H1 (cell line): ENCODE measurements around the gene FAM170B. TPM values are rescaled to one million over a fixed set of nuclear protein-coding genes. Genes with fewer than 3 reads are reported as not detected.

ENCODE experiments used
- BCL11A ChIP-seq, 2 experiments: IDR thresholded peaks; one replicate each; pipeline ENCODE4 v1.6.1; 2011; ENCODE audit warnings: low read depth in 2 of 2, low read length in 2 of 2, mild to moderate bottlenecking in 2 of 2
- CHD2 ChIP-seq: IDR thresholded peaks from 2 replicates; pipeline ENCODE4 v1.6.1; 2012; ENCODE audit warnings: low read length, improper control_type of control experiment
- E2F6 ChIP-seq: IDR thresholded peaks from 2 replicates; pipeline ENCODE4 v1.6.1; 2012; ENCODE audit warnings: inconsistent platforms
- EP300 ChIP-seq, 2 experiments: IDR thresholded peaks; 1 replicate in 1 of 2; 2 replicates in 1 of 2; pipeline ENCODE4 v1.6.1; 2011 to 2012; ENCODE audit warnings: low read depth in 2 of 2, low read length in 2 of 2, mild to moderate bottlenecking in 2 of 2, borderline replicate concordance in 1 of 2, inconsistent platforms in 1 of 2, moderate library complexity in 1 of 2
- KDM5A ChIP-seq: fragments of 200-600 bp; IDR thresholded peaks from 2 replicates; pipeline ENCODE4 v1.7.1; 2012; ENCODE audit warnings: mild to moderate bottlenecking, low read length, inconsistent platforms, mixed read lengths
- PHF8 ChIP-seq: fragments of 200-600 bp; sonication (generic); conservative IDR thresholded peaks from 2 replicates; pipeline ENCODE4 v1.7.1; 2012; ENCODE audit warnings: low read depth, mild to moderate bottlenecking, inconsistent platforms, low read length, moderate library complexity
- RFX5 ChIP-seq: IDR thresholded peaks from 2 replicates; pipeline ENCODE4 v1.6.1; 2011; ENCODE audit warnings: low read depth, low read length, improper control_type of control experiment, borderline replicate concordance
- SIN3A ChIP-seq, 2 experiments: IDR thresholded peaks in 1 of 2; conservative IDR thresholded peaks in 1 of 2; 2 replicates each; pipeline ENCODE4 v1.6.1; 2011 to 2012; ENCODE audit warnings: low read length in 2 of 2, improper control_type of control experiment in 1 of 2, low read depth in 1 of 2, mild to moderate bottlenecking in 1 of 2
- TBP ChIP-seq: IDR thresholded peaks from 2 replicates; pipeline ENCODE4 v1.6.1; 2011; ENCODE audit warnings: low read depth, low read length, improper control_type of control experiment
- TEAD4 ChIP-seq: IDR thresholded peaks from 2 replicates; pipeline ENCODE4 v1.6.1; 2012; ENCODE audit warnings: low read depth, low read length, inconsistent platforms, mixed read lengths
- polyA plus RNA-seq, 7 experiments: library from polyadenylated mRNA; depleted of rRNA in 3 of 7; stranded (reverse) in 5 of 7; unstranded in 2 of 7; fragments of >200 nt in 5 of 7; fragments of 200-250 nt in 2 of 7; gene quantifications; 1 replicate in 5 of 7; 2 replicates in 1 of 7; 4 replicates in 1 of 7; pipeline versions ENCODE4 v1.2.1 to v1.2.3, GENCODE V29; 2011 to 2013; ENCODE audit warnings: missing spikeins in 2 of 7, mixed read lengths in 2 of 7
- total RNA-seq: library from RNA; stranded (reverse); fragmentation: NEBNext Ultra II Directional; extraction: Animal tissue kit (Norgen Biotek cat#: 25700); gene quantifications from 2 replicates; pipeline ENCODE4 v1.2.1, GENCODE V29; 2021
- TF ChIP-seq, protein P1 (sequence below): fragments of 300-600 bp; sonication (generic); IDR thresholded peaks from 2 replicates; pipeline ENCODE4 v1.7.1; 2012; ENCODE audit warnings: low read length, moderate library complexity, mild to moderate bottlenecking, inconsistent platforms; ENCODE audit not compliant: insufficient replicate concordance

FAM170B gene
- total and polyA plus RNA-seq, 2 of the 8 experiments (the other 6 are each of a cell fraction or from before 2014, with no cell fraction given) = not detected

- TF ChIP-seq, protein P1, sequence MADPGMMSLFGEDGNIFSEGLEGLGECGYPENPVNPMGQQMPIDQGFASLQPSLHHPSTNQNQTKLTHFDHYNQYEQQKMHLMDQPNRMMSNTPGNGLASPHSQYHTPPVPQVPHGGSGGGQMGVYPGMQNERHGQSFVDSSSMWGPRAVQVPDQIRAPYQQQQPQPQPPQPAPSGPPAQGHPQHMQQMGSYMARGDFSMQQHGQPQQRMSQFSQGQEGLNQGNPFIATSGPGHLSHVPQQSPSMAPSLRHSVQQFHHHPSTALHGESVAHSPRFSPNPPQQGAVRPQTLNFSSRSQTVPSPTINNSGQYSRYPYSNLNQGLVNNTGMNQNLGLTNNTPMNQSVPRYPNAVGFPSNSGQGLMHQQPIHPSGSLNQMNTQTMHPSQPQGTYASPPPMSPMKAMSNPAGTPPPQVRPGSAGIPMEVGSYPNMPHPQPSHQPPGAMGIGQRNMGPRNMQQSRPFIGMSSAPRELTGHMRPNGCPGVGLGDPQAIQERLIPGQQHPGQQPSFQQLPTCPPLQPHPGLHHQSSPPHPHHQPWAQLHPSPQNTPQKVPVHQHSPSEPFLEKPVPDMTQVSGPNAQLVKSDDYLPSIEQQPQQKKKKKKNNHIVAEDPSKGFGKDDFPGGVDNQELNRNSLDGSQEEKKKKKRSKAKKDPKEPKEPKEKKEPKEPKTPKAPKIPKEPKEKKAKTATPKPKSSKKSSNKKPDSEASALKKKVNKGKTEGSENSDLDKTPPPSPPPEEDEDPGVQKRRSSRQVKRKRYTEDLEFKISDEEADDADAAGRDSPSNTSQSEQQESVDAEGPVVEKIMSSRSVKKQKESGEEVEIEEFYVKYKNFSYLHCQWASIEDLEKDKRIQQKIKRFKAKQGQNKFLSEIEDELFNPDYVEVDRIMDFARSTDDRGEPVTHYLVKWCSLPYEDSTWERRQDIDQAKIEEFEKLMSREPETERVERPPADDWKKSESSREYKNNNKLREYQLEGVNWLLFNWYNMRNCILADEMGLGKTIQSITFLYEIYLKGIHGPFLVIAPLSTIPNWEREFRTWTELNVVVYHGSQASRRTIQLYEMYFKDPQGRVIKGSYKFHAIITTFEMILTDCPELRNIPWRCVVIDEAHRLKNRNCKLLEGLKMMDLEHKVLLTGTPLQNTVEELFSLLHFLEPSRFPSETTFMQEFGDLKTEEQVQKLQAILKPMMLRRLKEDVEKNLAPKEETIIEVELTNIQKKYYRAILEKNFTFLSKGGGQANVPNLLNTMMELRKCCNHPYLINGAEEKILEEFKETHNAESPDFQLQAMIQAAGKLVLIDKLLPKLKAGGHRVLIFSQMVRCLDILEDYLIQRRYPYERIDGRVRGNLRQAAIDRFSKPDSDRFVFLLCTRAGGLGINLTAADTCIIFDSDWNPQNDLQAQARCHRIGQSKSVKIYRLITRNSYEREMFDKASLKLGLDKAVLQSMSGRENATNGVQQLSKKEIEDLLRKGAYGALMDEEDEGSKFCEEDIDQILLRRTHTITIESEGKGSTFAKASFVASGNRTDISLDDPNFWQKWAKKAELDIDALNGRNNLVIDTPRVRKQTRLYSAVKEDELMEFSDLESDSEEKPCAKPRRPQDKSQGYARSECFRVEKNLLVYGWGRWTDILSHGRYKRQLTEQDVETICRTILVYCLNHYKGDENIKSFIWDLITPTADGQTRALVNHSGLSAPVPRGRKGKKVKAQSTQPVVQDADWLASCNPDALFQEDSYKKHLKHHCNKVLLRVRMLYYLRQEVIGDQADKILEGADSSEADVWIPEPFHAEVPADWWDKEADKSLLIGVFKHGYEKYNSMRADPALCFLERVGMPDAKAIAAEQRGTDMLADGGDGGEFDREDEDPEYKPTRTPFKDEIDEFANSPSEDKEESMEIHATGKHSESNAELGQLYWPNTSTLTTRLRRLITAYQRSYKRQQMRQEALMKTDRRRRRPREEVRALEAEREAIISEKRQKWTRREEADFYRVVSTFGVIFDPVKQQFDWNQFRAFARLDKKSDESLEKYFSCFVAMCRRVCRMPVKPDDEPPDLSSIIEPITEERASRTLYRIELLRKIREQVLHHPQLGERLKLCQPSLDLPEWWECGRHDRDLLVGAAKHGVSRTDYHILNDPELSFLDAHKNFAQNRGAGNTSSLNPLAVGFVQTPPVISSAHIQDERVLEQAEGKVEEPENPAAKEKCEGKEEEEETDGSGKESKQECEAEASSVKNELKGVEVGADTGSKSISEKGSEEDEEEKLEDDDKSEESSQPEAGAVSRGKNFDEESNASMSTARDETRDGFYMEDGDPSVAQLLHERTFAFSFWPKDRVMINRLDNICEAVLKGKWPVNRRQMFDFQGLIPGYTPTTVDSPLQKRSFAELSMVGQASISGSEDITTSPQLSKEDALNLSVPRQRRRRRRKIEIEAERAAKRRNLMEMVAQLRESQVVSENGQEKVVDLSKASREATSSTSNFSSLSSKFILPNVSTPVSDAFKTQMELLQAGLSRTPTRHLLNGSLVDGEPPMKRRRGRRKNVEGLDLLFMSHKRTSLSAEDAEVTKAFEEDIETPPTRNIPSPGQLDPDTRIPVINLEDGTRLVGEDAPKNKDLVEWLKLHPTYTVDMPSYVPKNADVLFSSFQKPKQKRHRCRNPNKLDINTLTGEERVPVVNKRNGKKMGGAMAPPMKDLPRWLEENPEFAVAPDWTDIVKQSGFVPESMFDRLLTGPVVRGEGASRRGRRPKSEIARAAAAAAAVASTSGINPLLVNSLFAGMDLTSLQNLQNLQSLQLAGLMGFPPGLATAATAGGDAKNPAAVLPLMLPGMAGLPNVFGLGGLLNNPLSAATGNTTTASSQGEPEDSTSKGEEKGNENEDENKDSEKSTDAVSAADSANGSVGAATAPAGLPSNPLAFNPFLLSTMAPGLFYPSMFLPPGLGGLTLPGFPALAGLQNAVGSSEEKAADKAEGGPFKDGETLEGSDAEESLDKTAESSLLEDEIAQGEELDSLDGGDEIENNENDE = no peak
- TF ChIP-seq PHF8 = no peak
- no peak for TF ChIP-seq SIN3A (conservative IDR thresholded peaks at IDR 0.05 in 1 of 2, IDR thresholded peaks at IDR 0.05 in 1 of 2; ENCODE audit: low read depth in 1 of 2, low read length in 2 of 2)
- no peak for TF ChIP-seq E2F6
- TF ChIP-seq RFX5 = no peak
- TF ChIP-seq BCL11A (IDR thresholded peaks at IDR 0.05; ENCODE audit: low read depth in 2 of 2, low read length in 2 of 2) = no peak
- TF ChIP-seq TBP = no peak
- TF ChIP-seq EP300 (IDR thresholded peaks at IDR 0.05; ENCODE audit: borderline replicate concordance in 1 of 2, low read depth in 2 of 2, low read length in 2 of 2) = no peak
- TF ChIP-seq TEAD4 = no peak
- no peak for TF ChIP-seq CHD2
- no peak for TF ChIP-seq KDM5A
Observed at GRCh38 chr10:49149881-49150280, 16.1 kb upstream of the FAM170B start (continued).
